ENCODE results near the gene POU3F3.
A peak's percentile ranks its signal among the peaks of the same experiment; 100 is the strongest.

Gene POU3F3

DNA sequence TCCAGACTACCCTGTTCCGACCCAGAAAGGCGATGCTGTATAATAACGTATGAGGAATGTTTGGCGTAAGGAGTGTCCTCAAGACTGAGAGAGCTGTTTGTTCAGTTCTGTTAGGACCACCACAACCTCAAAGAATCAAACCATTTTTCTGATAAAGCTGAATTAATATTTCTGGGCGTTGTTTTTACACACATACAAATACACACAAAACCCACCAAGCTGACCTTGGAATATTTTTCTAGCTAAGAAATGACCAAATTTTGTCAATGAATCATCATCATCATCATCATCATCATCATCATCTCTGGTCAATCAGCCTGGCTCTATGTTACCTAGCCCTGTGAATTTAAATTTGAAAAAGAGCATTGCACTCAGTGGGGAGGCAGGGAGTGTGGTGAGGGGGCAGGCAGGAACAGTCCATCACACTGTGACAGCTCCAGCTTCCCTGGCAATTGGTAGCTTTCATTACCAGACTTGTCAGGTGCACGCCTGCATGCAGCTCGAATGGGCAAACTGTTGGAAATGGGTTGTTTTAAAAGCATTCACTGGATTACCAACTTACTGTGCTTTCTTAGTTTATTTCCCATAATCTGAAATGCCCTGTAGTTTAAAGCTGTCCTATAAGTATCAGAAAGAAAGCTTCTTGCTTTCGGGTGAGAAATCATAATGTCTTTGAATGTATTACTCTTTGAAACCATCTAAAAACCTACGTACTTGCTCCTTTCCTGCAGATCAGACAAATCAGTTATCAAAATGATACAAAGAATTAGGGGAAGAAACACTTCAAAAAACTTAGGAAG, 6.9 kb upstream of the POU3F3 start:
- DNase-seq (ENCODE audit: low read depth): no peak

DNA sequence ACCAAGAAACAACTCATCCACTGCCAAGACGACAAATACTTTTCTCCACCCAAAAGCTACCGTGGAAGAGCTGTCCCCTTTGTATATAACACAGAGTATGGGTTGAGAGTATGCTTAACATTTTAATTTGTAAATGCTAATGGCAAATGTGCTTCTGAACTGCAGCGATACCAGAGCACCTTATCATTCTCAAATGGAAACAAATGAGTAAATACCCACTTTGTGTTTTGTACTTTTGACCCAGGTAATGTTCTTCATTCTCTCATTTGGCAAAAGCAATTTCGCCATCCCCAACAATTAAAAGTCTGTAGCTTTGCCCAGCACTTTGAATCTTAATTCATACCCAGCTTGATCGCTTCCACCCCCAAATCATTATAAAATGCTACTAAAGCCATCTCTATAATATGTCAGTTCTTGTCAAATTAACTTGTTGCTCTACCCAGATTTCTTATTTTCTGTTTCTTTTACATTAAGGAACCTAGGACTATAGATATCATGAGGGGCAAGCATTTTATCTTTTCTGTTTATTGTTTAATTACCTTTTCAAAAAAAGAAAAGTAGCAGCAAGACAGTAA, 6.2 kb upstream of the POU3F3 start:
- DNase-seq (ENCODE audit: low read depth): no peak

- DNase-seq (ENCODE audit: low read depth): no peak
These were observed 5.4 kb upstream of the POU3F3 start for GRCh38 chr2:104848526-104848925.

- no peak for DNase-seq (ENCODE audit: low read depth)
These were observed 4.8 kb upstream of the POU3F3 start for GRCh38 chr2:104849101-104849500.

- DNase-seq (ENCODE audit: low read depth): peak; percentile 35
These were observed 4.2 kb upstream of the POU3F3 start for GRCh38 chr2:104849618-104850141.

DNA sequence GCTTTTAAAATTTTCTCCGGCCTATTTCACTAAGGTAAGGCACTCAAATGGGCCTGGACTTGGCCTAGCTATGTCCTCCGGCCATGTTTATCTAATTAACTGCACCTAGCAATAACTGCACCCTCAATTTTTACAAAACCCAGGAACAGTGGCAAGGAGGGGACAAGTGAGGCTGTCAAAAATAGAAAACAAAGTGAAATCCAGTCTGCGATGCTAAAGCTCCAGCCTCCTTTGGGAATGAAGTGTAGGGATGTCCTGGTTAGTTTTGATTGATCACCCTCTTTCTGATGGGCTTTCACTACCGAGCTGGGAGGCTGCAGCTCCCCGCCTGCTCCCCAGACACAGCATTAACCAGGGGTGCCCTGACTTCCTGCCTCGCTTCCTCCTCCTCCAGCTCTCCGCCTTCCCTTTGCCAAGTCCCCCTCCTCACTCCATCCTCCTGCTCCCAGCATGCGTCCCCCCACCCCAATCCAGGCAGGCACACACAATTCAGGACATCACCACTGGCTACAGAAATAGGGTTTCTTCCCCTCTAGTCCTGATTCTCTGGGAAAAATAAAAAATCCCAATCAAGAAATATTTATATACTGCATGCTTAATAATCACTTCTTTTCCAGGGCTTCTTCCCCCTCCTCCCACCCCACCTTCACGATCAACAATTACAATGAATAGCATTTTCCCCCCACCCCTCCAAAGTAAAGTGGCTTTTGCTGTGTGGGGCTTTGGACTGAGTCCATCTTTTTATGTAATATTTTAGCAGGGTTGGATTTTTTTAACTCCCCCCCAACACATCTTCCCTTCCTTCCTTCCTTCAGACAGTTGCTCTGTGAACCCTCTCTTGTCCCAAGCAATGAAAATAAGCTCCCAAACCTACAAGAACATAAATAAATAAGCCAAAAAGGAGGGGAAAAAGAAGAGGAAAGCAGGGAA, 3.3 kb upstream of the POU3F3 start:
- no peak for DNase-seq (ENCODE audit: low read depth)

GRCh38 chr2:104851291-104852089, 2.4 kb upstream of the POU3F3 start:
- no peak for DNase-seq (ENCODE audit: low read depth)

GRCh38 chr2:104852090-104852666, 1.7 kb upstream of the POU3F3 start:
- no peak for DNase-seq (ENCODE audit: low read depth)

DNA sequence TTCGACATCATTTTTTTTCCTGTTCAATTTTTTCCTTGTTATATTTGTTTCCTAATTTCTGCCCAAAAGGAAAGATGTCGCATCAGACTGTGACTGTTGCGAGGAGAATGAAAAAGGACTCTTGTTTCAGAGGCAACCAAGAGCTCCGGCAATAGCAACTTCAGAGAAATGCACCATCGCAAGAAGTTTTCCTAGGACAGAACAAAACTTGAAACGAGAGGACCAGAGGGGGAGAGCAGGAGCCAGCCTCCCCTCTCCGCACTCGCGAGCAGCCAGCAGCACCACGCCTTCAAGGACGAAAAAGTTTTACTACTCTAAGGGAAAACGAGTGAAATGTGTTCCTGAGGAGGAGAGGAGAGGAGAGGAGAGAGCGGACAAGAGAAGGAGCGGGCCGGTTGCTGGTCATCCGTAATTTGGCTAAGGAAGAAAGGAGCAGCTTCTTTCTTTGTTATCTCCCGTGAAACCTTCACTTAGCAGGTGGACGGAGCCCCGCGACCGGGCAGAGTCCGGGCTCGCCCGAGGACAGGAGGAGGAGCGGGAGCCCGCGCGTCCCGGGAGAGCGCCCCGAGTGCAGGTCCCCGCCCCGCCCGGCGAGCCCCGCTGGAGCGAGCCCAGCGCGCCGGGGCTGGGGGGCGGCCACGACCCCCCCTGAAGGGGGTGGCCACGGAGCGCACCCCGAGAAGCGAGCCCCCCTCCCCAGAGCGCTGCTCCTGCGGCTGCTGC, 744 bp downstream of the POU3F3 start:
- DNase-seq (ENCODE audit: low read depth): no peak

GRCh38 chr2:104855221-104856085, 1.5 kb downstream of the POU3F3 start:
- DNase-seq (ENCODE audit: low read depth): no peak

- DNase-seq (ENCODE audit: low read depth): no peak
These were observed 2.4 kb downstream of the POU3F3 start for GRCh38 chr2:104856086-104856972.

GRCh38 chr2:104856973-104857261, 3.0 kb downstream of the POU3F3 start:
- no peak for DNase-seq (ENCODE audit: low read depth)

DNA sequence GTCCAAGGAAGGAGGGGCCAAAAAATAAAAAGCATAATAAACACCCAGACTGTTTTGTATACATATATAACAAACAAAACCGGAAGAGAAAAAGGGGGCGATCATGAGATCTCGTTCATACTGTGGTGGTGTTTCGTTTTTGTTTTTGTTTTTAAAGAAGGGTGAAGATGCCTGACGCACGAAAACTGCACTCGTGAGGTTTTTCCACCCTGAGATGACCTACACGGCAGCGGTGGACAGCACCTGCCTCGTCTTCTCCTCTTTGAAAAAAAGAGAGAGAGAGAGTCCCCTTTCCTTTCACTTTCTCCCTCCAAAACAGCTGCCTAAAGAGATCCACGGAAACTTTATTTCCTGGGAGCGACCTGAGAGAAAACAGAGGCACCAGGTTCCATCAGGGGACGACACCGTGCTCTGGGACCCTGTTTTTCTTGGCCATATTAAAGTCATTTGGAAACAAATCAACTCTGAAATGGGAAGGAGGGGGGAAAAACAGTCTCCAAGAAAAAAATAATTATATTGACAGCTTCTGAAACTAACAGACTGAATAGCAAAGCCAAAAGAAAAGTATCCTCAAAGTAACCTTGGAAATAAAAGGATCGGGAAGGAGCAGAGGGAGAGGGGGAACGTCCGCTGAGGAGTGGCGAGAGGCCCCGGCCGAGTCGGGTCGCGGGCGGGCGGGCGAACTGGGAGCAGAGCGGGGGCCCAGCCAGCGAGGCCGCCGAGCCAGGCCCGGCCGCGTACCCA, 3.5 kb downstream of the POU3F3 start:
- DNase-seq (ENCODE audit: low read depth): no peak

DNA sequence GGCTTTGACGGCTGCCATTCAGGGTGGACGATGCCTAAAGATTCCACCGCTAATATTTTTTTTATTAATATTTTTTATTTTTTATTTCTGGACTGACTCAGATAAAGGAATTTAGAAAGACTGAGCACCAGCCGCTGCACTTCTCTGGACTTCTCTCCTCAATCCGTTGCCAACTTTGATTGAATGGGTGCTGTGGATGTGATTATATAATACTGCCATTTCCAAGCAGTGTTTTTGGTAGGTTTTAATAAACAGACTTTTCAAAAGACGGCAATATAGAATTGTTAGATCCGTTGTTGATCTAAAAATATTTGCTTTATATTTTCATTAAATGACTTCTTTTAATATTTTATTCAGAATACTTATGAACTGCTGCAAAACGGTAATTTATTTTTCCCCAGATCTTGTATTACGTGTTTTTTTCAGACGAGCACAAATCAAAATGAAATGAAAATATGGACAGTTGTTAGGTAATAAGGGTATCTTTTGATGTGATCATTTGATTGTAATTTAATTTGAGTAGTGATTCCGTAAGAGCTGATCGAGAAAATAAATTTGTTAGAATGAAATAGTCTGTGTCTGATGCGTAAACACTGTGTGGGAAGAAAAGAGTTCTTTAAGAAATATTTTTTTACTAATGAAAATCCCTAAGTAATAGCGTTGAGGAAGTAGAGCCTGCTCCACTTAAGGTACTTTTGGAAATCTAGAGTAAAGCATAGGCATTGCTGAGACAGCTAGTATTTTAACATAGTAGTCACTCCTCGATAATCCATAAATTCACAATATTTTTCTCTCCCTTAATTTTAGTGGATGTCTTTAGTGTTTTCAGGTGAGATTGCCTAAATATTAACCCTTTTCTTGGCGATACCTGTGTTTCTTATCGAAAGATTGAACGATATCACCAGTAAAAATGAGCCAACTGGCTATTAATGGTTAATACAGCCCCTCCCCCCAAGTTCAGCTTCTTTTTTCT, 4.4 kb downstream of the POU3F3 start:
- DNase-seq (ENCODE audit: low read depth): no peak

DNA sequence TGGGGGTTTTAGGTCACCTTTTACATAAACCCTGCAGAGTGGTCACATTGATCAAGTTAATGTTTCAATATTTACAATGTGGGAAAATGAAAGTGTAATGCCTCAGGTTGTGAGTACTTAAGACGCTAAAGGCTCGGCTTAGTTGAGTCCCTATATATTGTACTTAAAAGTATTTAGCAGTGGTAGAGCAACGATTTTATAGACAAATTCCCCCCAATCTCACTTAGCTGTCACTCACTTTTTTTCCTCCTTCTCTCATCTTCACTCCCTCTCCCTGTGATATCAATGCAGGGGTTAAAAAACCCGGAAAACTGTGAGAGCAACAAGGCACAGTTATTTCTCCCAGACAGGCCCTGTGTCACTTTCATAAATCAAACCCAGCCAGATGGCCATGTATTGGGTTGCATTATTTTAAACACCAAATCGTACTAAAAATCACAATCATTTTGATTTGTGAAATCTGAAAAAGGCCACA, 5.4 kb downstream of the POU3F3 start:
- DNase-seq (ENCODE audit: low read depth): no peak

DNA sequence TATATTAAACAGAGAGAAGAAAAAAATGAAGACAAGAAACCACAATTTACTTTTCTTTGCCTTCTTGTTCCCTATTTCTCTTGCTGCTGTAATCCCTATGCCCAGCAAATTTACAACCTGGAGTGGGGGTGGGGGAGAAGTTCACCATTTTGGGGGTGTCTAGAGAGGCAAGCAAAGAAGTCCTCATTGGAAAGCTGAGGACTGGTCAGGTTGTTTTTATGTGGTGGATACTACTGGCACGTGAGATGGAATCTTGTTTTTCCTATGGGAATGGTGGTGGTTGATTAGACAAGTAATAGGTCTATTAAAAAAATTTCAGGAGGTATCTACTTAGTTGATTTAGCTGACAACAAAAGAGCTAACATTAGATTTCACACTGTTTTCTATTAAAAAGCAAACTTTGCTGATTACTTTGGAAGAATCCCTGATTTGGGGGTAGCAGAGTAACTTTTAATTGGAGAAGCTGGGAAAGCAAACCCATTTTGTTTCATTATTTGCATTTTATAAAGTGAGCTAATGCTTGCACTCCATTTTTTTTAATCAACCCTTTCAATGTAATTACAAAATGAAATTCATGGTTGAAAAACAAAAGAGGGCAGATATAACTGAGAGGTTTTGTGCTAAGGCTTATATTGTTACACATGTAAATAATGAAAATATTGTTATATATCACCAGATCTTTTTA, 6.0 kb downstream of the POU3F3 start:
- DNase-seq (ENCODE audit: low read depth): no peak
